Cardiac muscle cell (in vitro differentiated cells and primary cell): Measurements from ENCODE around the gene SLC4A8. TPM values are rescaled to one million over a fixed set of nuclear protein-coding genes. Genes with fewer than 3 reads are reported as not detected.

Source experiments
- DNase-seq, 2 donors: peaks; one replicate each; pipeline versions ENCODE4 v3.0.0 to v3.0.0-alpha.2; 2010 to 2017; ENCODE audit warnings: low read depth in 1 of 2, low spot score in 1 of 2
- H3K27ac ChIP-seq: fragments of 200-600 bp; sonication (generic); 2 replicates; pipeline ENCODE4 v1.5.1; 2016
- H3K27me3 ChIP-seq: fragments of 200-600 bp; sonication (generic); 2 replicates; pipeline ENCODE4 v1.6.0; 2016; ENCODE audit warnings: control low read depth
- H3K36me3 ChIP-seq: fragments of 200-600 bp; sonication (generic); 2 replicates; pipeline ENCODE4 v1.5.1; 2016; ENCODE audit warnings: control low read depth
- H3K4me1 ChIP-seq: fragments of 200-600 bp; sonication (generic); 2 replicates; pipeline ENCODE4 v1.8.1; 2017; ENCODE audit warnings: low read depth, mild to moderate bottlenecking, mixed run types
- H3K4me3 ChIP-seq: fragments of 200-600 bp; sonication (generic); 2 replicates; pipeline ENCODE4 v1.5.1; 2016; ENCODE audit warnings: mild to moderate bottlenecking
- H3K9me3 ChIP-seq: fragments of 200-600 bp; sonication (generic); 2 replicates; pipeline ENCODE4 v1.5.1; 2017; ENCODE audit warnings: low read depth, mild to moderate bottlenecking, control low read depth
- CTCF ChIP-seq: IDR thresholded peaks from 2 replicates; pipeline ENCODE4 v1.5.1; 2012; ENCODE audit warnings: low read depth, mild to moderate bottlenecking, low read length
- polyA plus RNA-seq: library from polyadenylated mRNA; unstranded; fragments of >200 nt; fragmentation: Nextera tagmentation; extraction: Ambion mirVana; gene quantifications from 2 replicates; pipeline ENCODE4 v1.2.1, GENCODE V29; 2016
- total RNA-seq: library from RNA; depleted of rRNA; stranded (reverse); fragments of >200 nt; gene quantifications from 2 replicates; pipeline ENCODE4 v1.2.3, GENCODE V29; 2016

Gene SLC4A8
- total and polyA plus RNA-seq, 2 experiments from 2014 or later, result 1.9 to 4.9 TPM

- H3K4me1 ChIP-seq, result peaks cover 13% of the 10 kb centered on the region
- no peaks in the 10 kb centered on the region for H3K36me3 ChIP-seq
- DNase-seq, result no peak
- no peak overlapping the region for H3K4me3 ChIP-seq
- peaks cover 21% of the 10 kb centered on the region for H3K27me3 ChIP-seq
- no peak overlapping the region for H3K27ac ChIP-seq
- TF ChIP-seq CTCF, result no peak
- no peaks in the 10 kb centered on the region for H3K9me3 ChIP-seq
These were observed 35.8 kb upstream of the SLC4A8 start for GRCh38 chr12:51388846-51389245.

GRCh38 chr12:51389302-51389999, 35.2 kb upstream of the SLC4A8 start:
- Histone ChIP-seq H3K27me3 (peaks cover 21% of the 10 kb centered on the region), H3K36me3 (no peaks in the 10 kb centered on the region), H3K9me3 (no peaks in the 10 kb centered on the region), H3K4me3 (no peak overlapping the region), H3K4me1 (peaks cover 13% of the 10 kb centered on the region), H3K27ac (no peak overlapping the region)
- DNase-seq, result no peak
- no peak for TF ChIP-seq CTCF

DNA sequence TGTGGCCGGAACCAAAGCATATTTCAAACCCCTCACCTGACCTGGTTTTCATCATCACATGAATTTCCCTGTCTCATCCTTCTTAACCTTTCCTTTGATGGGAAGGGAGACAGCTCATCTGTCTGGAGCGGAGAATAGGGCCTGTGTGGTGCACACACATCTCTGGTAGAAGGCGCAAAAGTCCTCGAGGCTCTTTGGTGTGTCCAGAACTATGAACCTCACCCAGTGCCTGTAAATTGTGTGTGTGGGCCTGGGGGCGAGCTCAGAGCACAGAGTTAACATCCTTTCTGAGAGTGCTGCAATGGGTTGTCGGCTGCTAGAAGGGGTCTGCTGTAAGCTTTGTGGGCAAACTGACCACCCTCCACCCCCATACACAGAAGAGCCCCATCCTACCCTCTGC, 34.2 kb upstream of the SLC4A8 start:
- Histone ChIP-seq H3K27ac (no peak overlapping the region), H3K9me3 (no peaks in the 10 kb centered on the region), H3K36me3 (no peaks in the 10 kb centered on the region), H3K4me3 (no peak overlapping the region), H3K4me1 (peaks cover 13% of the 10 kb centered on the region), H3K27me3 (peaks cover 21% of the 10 kb centered on the region)
- TF ChIP-seq CTCF, result no peak
- no peak for DNase-seq

DNA sequence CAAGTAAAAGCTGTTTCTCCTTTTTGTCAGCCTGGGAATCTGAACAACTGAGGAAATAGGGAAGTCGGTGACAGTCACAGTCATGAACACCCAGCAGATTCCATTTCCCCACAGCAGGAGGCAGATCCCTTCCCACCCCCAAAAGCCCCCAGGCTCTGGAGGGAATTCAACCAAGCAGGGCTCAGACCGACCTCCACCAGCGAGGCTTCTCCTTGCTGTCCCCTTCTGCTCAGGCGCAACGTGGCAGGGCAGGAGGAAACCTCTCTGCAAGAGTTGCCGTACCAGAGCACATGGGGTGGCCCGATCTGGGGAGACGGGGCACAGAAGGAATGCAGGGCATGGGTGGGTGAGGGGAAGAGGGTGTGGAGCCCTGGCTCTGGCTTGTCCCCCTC, 33.7 kb upstream of the SLC4A8 start:
- peaks cover 13% of the 10 kb centered on the region for H3K4me1 ChIP-seq
- no peak overlapping the region for H3K27ac ChIP-seq
- H3K27me3 ChIP-seq, result peaks cover 21% of the 10 kb centered on the region
- no peaks in the 10 kb centered on the region for H3K9me3 ChIP-seq
- no peaks in the 10 kb centered on the region for H3K36me3 ChIP-seq
- H3K4me3 ChIP-seq, result peak overlapping the region; percentile 75
- no peak for TF ChIP-seq CTCF
- DNase-seq, result peak in 1 of 2 donors; percentile 24

DNA sequence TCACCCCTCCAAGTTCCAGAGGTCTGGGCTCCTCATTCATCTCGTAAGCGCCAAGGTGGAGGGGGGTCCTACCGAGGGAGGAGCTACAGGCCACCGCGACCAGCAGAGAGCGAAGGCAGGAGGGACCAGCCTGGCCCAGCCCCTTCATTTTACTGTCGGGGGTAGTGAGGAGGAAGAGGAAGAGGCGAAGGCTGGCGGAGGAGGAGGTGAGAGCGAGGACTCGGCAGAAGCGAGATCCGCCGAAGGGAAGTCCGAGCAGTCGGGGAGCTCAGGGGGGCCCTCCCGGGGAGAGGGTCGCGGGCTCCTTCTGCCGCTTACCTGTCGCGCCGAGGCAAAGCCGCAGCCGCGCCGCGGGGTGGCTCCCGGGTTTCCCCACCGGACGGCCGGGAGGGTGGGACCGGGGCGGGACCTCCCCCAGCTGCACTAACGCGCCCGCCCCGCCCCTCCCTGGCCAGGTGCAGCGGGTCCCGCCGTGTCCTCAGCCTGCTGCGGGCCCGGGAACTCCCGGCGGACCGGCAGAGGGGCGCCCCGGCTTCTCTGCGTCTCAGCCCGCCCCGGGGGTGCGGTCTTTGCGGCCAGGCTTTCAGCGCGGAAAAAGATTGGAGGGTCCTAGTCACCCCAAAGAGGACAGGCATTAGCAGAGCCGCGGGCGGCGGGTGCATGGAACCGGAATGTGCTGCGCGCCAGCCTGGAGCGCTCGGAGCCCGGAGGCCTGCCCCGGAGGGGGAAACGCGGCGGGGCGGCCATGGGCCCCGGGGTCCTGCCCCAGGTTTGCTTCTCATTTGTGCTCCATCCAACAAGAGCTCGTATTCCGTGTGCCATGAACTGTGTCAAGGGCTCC, 33.1 kb upstream of the SLC4A8 start, which contains the start of gene GALNT6:
GALNT6 (minus strand) TSS at position 124 of the 841 bp plus-strand sequence. CDS start 11,625 bp downstream, outside the sequence.
- DNase-seq, result peak in 1 of 2 donors; percentile 50
- Histone ChIP-seq H3K4me3 (peak within 1 kb of the TSS; percentile 75), H3K9me3 (no peaks in the 10 kb centered on the region), H3K36me3 (no peaks in the 10 kb centered on the region), H3K4me1 (peaks cover 13% of the 10 kb centered on the region), H3K27me3 (peaks cover 21% of the 10 kb centered on the region), H3K27ac (no peak within 1 kb of the TSS)
- TF ChIP-seq CTCF, result no peak
